Endothelial cell of umbilical vein (primary cell): ENCODE measurements around the gene GRM7. TPM values are rescaled to one million over a fixed set of nuclear protein-coding genes. Genes with fewer than 3 reads are reported as not detected.

Experiments used
- BruUV-seq: library from RNA; stranded (reverse); fragments of 400-500 nt; replicated peaks from 2 replicates; lab custom pipeline; 2021; lab: Mats Ljungman, UMichigan
- CTCF ChIA-PET: fragments of 300-600, 350-600 bp; sonication (Branson Sonifier 250); formaldehyde crosslinking; loops from one replicate; lab custom pipeline; 2021; ENCODE audit warnings: antibody characterized with exemption, inconsistent platforms; lab: Charles Lee
- POLR2A ChIA-PET: fragments of 300-600, 350-600 bp; sonication (Branson Sonifier 250); formaldehyde crosslinking; loops from one replicate; lab custom pipeline; 2021; ENCODE audit warnings: antibody characterized with exemption, inconsistent platforms; lab: Charles Lee
- DNase-seq: peaks from one replicate; pipeline ENCODE4 v3.0.0-alpha.2; 2011; ENCODE audit warnings: low read depth, low spot score
- FAIRE-seq: peaks from 2 replicates; lab custom pipeline; 2011; peaks lifted over from hg19 to GRCh38; lab: Jason Lieb, UNC
- H2AFZ ChIP-seq: 2 replicates; pipeline ENCODE4 v1.6.0; 2012; ENCODE audit warnings: low read depth, low read length, control low read depth, inconsistent platforms
- H3K27ac ChIP-seq: 2 replicates; pipeline ENCODE4 v1.5.1; 2011; ENCODE audit warnings: low read depth, mild to moderate bottlenecking, control low read depth, low read length, moderate library complexity; ENCODE audit not compliant: insufficient read depth
- H3K27me3 ChIP-seq, 2 experiments: 2 replicates each; pipeline versions ENCODE4 v1.6.0 to v1.6.1; 2011; ENCODE audit warnings: low read length in 2 of 2, mixed read lengths in 1 of 2; ENCODE audit not compliant: control insufficient read depth in 2 of 2, insufficient read depth in 2 of 2
- H3K36me3 ChIP-seq, 2 experiments: 2 replicates in 1 of 2; 3 replicates in 1 of 2; pipeline ENCODE4 v1.5.1; 2011; ENCODE audit warnings: low read length in 2 of 2, mild to moderate bottlenecking in 1 of 2, moderate library complexity in 1 of 2; ENCODE audit not compliant: control insufficient read depth in 2 of 2, insufficient read depth in 2 of 2; ENCODE audit errors: extremely low read depth in 1 of 2
- H3K4me1 ChIP-seq: 3 replicates; pipeline ENCODE4 v1.5.1; 2011; ENCODE audit warnings: mild to moderate bottlenecking, low read length; ENCODE audit not compliant: control insufficient read depth, insufficient read depth; ENCODE audit errors: extremely low read depth
- H3K4me2 ChIP-seq: 2 replicates; pipeline ENCODE4 v1.6.1; 2011; ENCODE audit warnings: low read length, control low read depth, mixed read lengths; ENCODE audit not compliant: insufficient read depth
- H3K4me3 ChIP-seq, 3 experiments: fragments of 200-600 bp in 1 of 3; sonication (generic), shearing (Covaris generic) in 1 of 3; replicated peaks in 1 of 3; 2 replicates each; pipeline ENCODE4 v1.5.1; 2011 to 2016; ENCODE audit warnings: control low read depth in 3 of 3, low read length in 3 of 3, mild to moderate bottlenecking in 2 of 3, inconsistent platforms in 1 of 3, low read depth in 1 of 3, moderate library complexity in 1 of 3; ENCODE audit not compliant: insufficient read depth in 1 of 3
- H3K79me2 ChIP-seq: 2 replicates; pipeline ENCODE4 v1.6.0; 2012; ENCODE audit warnings: low read length, inconsistent platforms; ENCODE audit not compliant: control insufficient read depth, insufficient read depth
- H3K9ac ChIP-seq: replicated peaks from 2 replicates; pipeline ENCODE3; 2011; ENCODE audit warnings: low read length, control low read depth; ENCODE audit not compliant: insufficient read depth; ENCODE audit errors: extremely low read depth
- H3K9me1 ChIP-seq: replicated peaks from 3 replicates; pipeline ENCODE4 v1.6.0; 2011; ENCODE audit warnings: mild to moderate bottlenecking, low read length; ENCODE audit not compliant: control insufficient read depth, insufficient read depth; ENCODE audit errors: extremely low read depth
- H3K9me3 ChIP-seq: replicated peaks from 2 replicates; pipeline ENCODE4 v1.5.1; 2012; ENCODE audit warnings: low read length, inconsistent platforms; ENCODE audit not compliant: control insufficient read depth, insufficient read depth
- H4K20me1 ChIP-seq: replicated peaks from 2 replicates; pipeline ENCODE3; 2011; ENCODE audit warnings: mild to moderate bottlenecking, low read length; ENCODE audit not compliant: control insufficient read depth, insufficient read depth; ENCODE audit errors: extremely low read depth
- CTCF ChIP-seq, 2 donors: IDR thresholded peaks; 1 replicate in 1 of 2; 2 replicates in 1 of 2; pipeline ENCODE4 v1.5.1; 2011; ENCODE audit warnings: low read length in 2 of 2, mild to moderate bottlenecking in 2 of 2, moderate library complexity in 2 of 2, control low read depth in 1 of 2, inconsistent platforms in 1 of 2, low read depth in 1 of 2; ENCODE audit not compliant: insufficient read depth in 1 of 2; ENCODE audit errors: extremely low read depth in 1 of 2
- EZH2 ChIP-seq: IDR thresholded peaks from 2 replicates; pipeline ENCODE4 v1.6.1; 2012; ENCODE audit warnings: borderline replicate concordance, low read depth, mild to moderate bottlenecking, moderate library complexity, low read length, inconsistent platforms; ENCODE audit not compliant: severe bottlenecking
- FOS ChIP-seq: IDR thresholded peaks from 2 replicates; pipeline ENCODE4 v1.6.1; 2011; ENCODE audit warnings: mild to moderate bottlenecking, low read length, moderate library complexity, borderline replicate concordance; ENCODE audit not compliant: insufficient read depth
- GATA2 ChIP-seq: IDR thresholded peaks from 2 replicates; pipeline ENCODE4 v1.7.0; 2011; ENCODE audit warnings: low read depth, mild to moderate bottlenecking, moderate library complexity, mixed read lengths, low read length; ENCODE audit not compliant: insufficient read length, insufficient read depth
- JUN ChIP-seq: IDR thresholded peaks from 2 replicates; pipeline ENCODE4 v1.6.1; 2011; ENCODE audit warnings: borderline replicate concordance, low read depth; ENCODE audit not compliant: insufficient read length, insufficient read depth
- MAX ChIP-seq: IDR thresholded peaks from 2 replicates; pipeline ENCODE4 v1.6.1; 2011; ENCODE audit not compliant: insufficient read depth, insufficient read length
- MYC ChIP-seq: IDR thresholded peaks from one replicate; pipeline ENCODE4 v1.6.1; 2011; ENCODE audit warnings: mild to moderate bottlenecking, low read depth, low read length
- POLR2A ChIP-seq: IDR thresholded peaks from 2 replicates; pipeline ENCODE4 v1.6.1; 2012; ENCODE audit warnings: low read depth, mild to moderate bottlenecking, control low read depth, low read length
- POLR2AphosphoS5 ChIP-seq: IDR thresholded peaks from 2 replicates; pipeline ENCODE4 v1.6.1; 2012; ENCODE audit warnings: low read depth, mild to moderate bottlenecking, control low read depth, low read length, moderate library complexity; ENCODE audit not compliant: insufficient read depth
- dilution Hi-C: fragments of 300-500 bp; cut with MboI; formaldehyde crosslinking; loops from one replicate; pipeline ENCODE4 v1.15.0; 2019; ENCODE audit warnings: low sequenced_read_pairs; ENCODE audit not compliant: extremely low pct_ligation_motif_present
- intact Hi-C: fragments of 100-400 bp; cut with micrococcal nuclease; formaldehyde crosslinking; loops from one replicate; pipeline ENCODE4 v1.10.0; 2022
- polyA plus RNA-seq, 4 experiments: library from polyadenylated mRNA; depleted of rRNA in 3 of 4; stranded (reverse) in 3 of 4; unstranded in 1 of 4; fragments of >200 nt; gene quantifications; 2 replicates each; pipeline versions ENCODE4 v1.2.1 to v1.2.3, GENCODE V29; 2011 to 2012; ENCODE audit warnings: missing spikeins in 1 of 4
- total RNA-seq: library from RNA; stranded (reverse); gene quantifications from 2 replicates; pipeline ENCODE4 v1.2.3, GENCODE V29; 2021

Gene GRM7
- total and polyA plus RNA-seq, 2 donors (not counting 3 experiments of a cell fraction or from before 2014, with no cell fraction given) = 0.12 TPM; not detected in 1

- peak; percentile 51 for DNase-seq
- no peaks in the 10 kb centered on the region for H4K20me1 ChIP-seq
- H3K27me3 ChIP-seq = no peaks in the 10 kb centered on the region
- peak overlapping the region; percentile 36 for H2AFZ ChIP-seq
- TF ChIP-seq JUN = no peak
- TF ChIP-seq MAX = no peak
- TF ChIP-seq CTCF (IDR thresholded peaks at IDR 0.05; ENCODE audit: extremely low read depth in 1 of 2, insufficient read depth in 1 of 2, low read depth in 1 of 2, low read length in 2 of 2) = no peak
- no peak for TF ChIP-seq EZH2
- no peak for TF ChIP-seq POLR2A
- no peak for TF ChIP-seq FOS
- no peak for TF ChIP-seq MYC
- no peak for TF ChIP-seq GATA2
- no peak for TF ChIP-seq POLR2AphosphoS5
- H3K9ac ChIP-seq = peak overlapping the region; percentile 62
- H3K4me1 ChIP-seq = peaks cover 56% of the 10 kb centered on the region
- no peaks in the 10 kb centered on the region for H3K9me1 ChIP-seq
- peak overlapping the region; percentile 56 for H3K4me2 ChIP-seq
- POLR2A ChIA-PET = no interaction called here
- H3K9me3 ChIP-seq = no peaks in the 10 kb centered on the region
- TSS peak; percentile 46 for BruUV-seq
- no peaks in the 10 kb centered on the region for H3K79me2 ChIP-seq
- CTCF ChIA-PET = interaction anchor here (1.0 to 1.7 kb wide), 4 partner anchors 17 to 198 kb away, joined by 3 to 6 read pairs (median 4); no protein-coding TSS in a partner anchor
- no peak for FAIRE-seq
- dilution Hi-C loops = no loop called here
- H3K27ac ChIP-seq = peak overlapping the region; percentile 96
- intact Hi-C loops = loop anchor here (1.0 to 5.0 kb wide), 2 partner anchors 17 to 240 kb away; no protein-coding TSS in a partner anchor
- no peak overlapping the region for H3K4me3 ChIP-seq
- H3K36me3 ChIP-seq = no peaks in the 10 kb centered on the region
Observed at GRCh38 chr3:7306901-7307300, 446.0 kb downstream of the GRM7 start.
